Measurements from ENCODE around the gene LILRB4.

GRCh38 chr19:54691582-54692297 is 29.0 kb downstream of the LILRB4 start:
- TF ChIP-seq POLR2A (IDR thresholded peaks at IDR 0.05): no peak
- no peak for TF ChIP-seq CTCF (IDR thresholded peaks at IDR 0.05 in 8 of 11, conservative IDR thresholded peaks at IDR 0.05 in 3 of 11)

All from spleen (tissue), 7 donors.